Left lung (tissue), 10 donors: ENCODE results near the gene ADD2. TPM values are rescaled to one million over a fixed set of nuclear protein-coding genes. Genes with fewer than 3 reads are reported as not detected.

Experiments
- ATAC-seq: fragments of 200-7000 bp; cut with Tn5 transposase; one replicate; pipeline ENCODE4 v1.9.1; 2020; ENCODE audit warnings: moderate library complexity
- DNase-seq, 4 donors: peaks; one replicate each; pipeline ENCODE4 v3.0.0-alpha.2; 2013 to 2020
- H3K27ac ChIP-seq, 2 donors: fragments of 200-600 bp; sonication (generic) in 1 of 2; one replicate each; pipeline versions ENCODE4 v1.5.0 to v1.8.0; 2020 to 2021
- H3K27me3 ChIP-seq, 2 donors: fragments of 200-600 bp; sonication (generic) in 1 of 2; one replicate each; pipeline versions ENCODE4 v1.5.0 to v1.8.0; 2020 to 2021
- H3K36me3 ChIP-seq, 2 donors: fragments of 200-600 bp; sonication (generic) in 1 of 2; one replicate each; pipeline versions ENCODE4 v1.5.0 to v1.8.0; 2020 to 2021
- H3K4me1 ChIP-seq, 2 donors: fragments of 200-600 bp; one replicate each; pipeline ENCODE4 v1.8.0; 2021
- H3K4me3 ChIP-seq, 2 donors: fragments of 200-600 bp; sonication (generic) in 1 of 2; one replicate each; pipeline versions ENCODE4 v1.5.0 to v1.8.0; 2020 to 2021; ENCODE audit warnings: mild to moderate bottlenecking in 1 of 2
- H3K9me3 ChIP-seq, 2 donors: fragments of 200-600 bp; sonication (generic) in 1 of 2; one replicate each; pipeline versions ENCODE4 v1.5.0 to v1.8.0; 2020 to 2021
- intact Hi-C, 2 donors: fragments of 100-400 bp; cut with DNase I; formaldehyde crosslinking; loops; one replicate each; pipeline versions ENCODE4 v1.11.2 to v1.14.2; 2022
- polyA plus RNA-seq, 6 donors: library from polyadenylated mRNA; unstranded; fragments of 120-200 nt; gene quantifications; one replicate each; pipeline ENCODE4 v1.2.1, GENCODE V29; 2013; ENCODE audit not compliant: insufficient read length in 6 of 6
- total RNA-seq, 2 donors: library from RNA; stranded (reverse); fragmentation: NEBNext Ultra II Directional; extraction: Animal tissue kit (Norgen Biotek cat#: 25700); gene quantifications; one replicate each; pipeline ENCODE4 v1.2.1, GENCODE V29; 2021
- TF ChIP-seq, protein P1 (sequence below), 2 donors: fragments of 200-600 bp; sonication (generic) in 1 of 2; IDR thresholded peaks; one replicate each; pipeline versions ENCODE4 v1.5.0 to v1.8.0; 2021; ENCODE audit warnings: antibody characterized with exemption in 2 of 2
- donor health status: DM: no; HTN: yes; CAD: no.
- donor health status: DM: no; HTN: no; CAD: no.

The ADD2 gene
- total and polyA plus RNA-seq, 8 donors: 0.92 to 12.2 (median 6.5) TPM

DNA sequence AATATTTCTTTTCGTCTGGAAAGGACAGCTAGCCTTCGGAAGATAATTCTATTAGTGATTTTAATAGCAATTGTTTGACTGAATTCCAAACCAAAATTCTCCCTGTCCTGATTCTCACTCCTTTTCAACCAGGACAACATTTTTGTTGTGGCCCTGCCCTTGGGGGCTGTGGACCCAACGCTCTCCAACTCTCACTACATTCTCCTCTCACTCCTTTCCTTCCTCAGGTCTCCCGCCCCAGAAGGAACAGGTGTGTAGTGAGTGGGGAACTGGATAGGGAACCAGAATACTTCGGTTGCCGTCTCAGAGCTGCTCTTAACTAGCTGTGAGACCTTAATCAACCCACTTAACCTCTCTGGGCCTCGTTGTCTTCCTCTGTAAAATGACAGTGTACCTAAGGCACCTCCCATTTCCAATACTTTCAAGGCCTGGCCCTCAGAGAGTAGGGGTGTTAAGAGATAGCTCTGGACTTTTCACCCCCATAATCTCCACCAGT is 638 bp upstream of the ADD2 start:
- no peak overlapping the region for H3K4me3 ChIP-seq
- H3K4me1 ChIP-seq: peaks cover 6 to 18% of the 10 kb centered on the region in 2 donors
- intact Hi-C loops: no loop called here
- TF ChIP-seq, protein P1, sequence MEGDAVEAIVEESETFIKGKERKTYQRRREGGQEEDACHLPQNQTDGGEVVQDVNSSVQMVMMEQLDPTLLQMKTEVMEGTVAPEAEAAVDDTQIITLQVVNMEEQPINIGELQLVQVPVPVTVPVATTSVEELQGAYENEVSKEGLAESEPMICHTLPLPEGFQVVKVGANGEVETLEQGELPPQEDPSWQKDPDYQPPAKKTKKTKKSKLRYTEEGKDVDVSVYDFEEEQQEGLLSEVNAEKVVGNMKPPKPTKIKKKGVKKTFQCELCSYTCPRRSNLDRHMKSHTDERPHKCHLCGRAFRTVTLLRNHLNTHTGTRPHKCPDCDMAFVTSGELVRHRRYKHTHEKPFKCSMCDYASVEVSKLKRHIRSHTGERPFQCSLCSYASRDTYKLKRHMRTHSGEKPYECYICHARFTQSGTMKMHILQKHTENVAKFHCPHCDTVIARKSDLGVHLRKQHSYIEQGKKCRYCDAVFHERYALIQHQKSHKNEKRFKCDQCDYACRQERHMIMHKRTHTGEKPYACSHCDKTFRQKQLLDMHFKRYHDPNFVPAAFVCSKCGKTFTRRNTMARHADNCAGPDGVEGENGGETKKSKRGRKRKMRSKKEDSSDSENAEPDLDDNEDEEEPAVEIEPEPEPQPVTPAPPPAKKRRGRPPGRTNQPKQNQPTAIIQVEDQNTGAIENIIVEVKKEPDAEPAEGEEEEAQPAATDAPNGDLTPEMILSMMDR (IDR thresholded peaks at IDR 0.05): no peak
- H3K27me3 ChIP-seq: peaks cover 31 to 97% of the 10 kb centered on the region in 2 donors
- H3K9me3 ChIP-seq: no peaks in the 10 kb centered on the region
- ATAC-seq (no peak), DNase-seq (no peak)
- no peaks in the 10 kb centered on the region for H3K36me3 ChIP-seq
- no peak overlapping the region for H3K27ac ChIP-seq

DNA sequence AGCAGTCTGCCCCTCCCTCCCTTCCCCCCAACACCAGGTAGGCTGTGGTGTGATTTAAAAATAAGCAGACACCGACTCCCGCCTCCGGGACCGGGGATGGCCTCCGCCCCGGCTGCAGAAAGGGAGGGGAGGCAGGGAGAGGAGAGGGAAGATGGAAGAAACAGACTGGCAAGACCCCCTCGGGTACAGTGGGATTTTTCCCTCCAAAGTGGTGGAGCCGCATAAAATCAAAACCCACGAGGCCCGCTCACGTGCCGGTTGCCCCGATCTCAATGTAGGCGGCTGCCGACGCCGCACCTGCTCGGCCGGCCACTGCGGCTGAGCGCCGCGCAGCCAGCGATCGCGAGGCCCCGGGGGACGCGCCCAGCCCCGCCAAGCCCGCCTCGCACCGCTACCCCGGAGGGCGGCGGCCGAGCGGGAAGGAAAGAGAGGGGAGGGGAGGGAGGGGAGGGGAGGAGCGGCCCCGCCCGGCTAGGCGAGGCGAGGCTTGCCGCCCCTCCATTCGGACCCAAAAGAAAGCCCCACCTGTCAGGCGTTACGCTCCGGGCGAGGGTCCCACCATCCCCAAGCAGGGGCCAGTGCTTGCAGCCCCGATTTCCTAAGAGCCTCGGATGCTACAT is 811 bp downstream of the ADD2 start:
- peaks cover 31 to 95% of the 10 kb centered on the region in 2 donors for H3K27me3 ChIP-seq
- intact Hi-C loops: no loop called here
- H3K9me3 ChIP-seq: no peaks in the 10 kb centered on the region
- ATAC-seq: peak; percentile 59
- H3K36me3 ChIP-seq: no peaks in the 10 kb centered on the region
- peaks cover 6 to 18% of the 10 kb centered on the region in 2 donors for H3K4me1 ChIP-seq
- H3K27ac ChIP-seq: no peak overlapping the region
- DNase-seq: peak in 1 of 4 donors; percentile 61
- TF ChIP-seq, protein P1 (IDR thresholded peaks at IDR 0.05): no peak
- peak overlapping the region; percentile 24 to 26 for H3K4me3 ChIP-seq

DNA sequence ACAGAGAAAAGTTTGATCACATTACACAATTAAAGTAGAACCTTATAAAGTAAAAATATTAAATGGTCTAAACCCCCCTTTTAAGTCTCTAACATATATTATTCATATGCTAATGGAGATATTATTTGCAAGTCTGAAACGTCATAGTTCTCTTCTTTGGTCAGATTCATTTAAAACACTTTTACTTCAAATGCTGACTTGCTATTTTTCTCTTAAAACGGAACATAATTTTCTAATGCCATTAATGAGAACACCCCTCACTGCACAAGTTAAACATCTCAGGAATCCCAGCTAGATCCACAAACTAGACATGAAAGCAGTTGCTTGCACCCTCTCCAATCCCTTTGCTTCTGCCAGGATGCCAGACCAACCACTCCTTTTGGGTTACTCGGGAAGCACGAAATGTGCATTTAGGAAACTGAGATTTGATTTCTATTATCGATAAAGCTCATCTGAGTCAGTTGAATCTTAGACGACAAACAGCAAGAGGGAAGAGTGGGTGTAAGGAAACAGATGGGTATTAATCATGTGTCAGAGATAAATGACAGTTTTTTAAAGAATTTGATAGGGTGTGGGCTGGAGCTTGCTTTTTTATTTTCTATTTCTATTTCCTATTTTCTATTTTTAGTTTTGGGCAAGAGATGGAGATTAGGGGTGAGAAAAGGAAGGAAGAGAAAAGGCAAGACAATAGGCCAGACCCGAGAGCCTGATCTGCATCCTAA is 1.5 kb downstream of the ADD2 start:
- peaks cover 31 to 93% of the 10 kb centered on the region in 2 donors for H3K27me3 ChIP-seq
- ATAC-seq (no peak), DNase-seq (no peak)
- intact Hi-C loops: no loop called here
- no peaks in the 10 kb centered on the region for H3K9me3 ChIP-seq
- no peak overlapping the region for H3K27ac ChIP-seq
- peak overlapping the region; percentile 24 to 26 for H3K4me3 ChIP-seq
- peaks cover 6 to 18% of the 10 kb centered on the region in 2 donors for H3K4me1 ChIP-seq
- H3K36me3 ChIP-seq: no peaks in the 10 kb centered on the region
- TF ChIP-seq, protein P1 (IDR thresholded peaks at IDR 0.05): no peak

DNA sequence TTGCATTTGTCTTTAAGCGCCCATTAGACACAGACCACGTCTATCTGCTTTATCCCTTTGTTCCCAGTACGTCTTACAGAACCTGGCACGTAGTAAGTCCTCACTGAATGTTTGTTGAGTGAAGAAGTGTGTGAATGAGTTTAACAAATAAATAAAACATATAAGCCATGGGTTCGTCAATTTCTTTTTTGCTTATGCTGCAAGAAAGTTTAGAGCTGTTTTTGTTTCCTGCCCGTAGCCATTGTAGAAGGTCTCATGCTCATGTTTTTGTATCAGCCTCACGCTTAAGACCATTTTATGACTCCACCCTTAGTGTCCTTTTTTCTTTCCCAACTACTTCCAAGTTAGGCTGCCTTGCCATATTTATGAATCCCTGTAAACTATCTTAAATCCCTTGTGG is 2.5 kb downstream of the ADD2 start:
- Histone ChIP-seq H3K9me3 (no peaks in the 10 kb centered on the region), H3K27me3 (peaks cover 31 to 84% of the 10 kb centered on the region in 2 donors), H3K27ac (no peak overlapping the region), H3K4me1 (peaks cover 6 to 18% of the 10 kb centered on the region in 2 donors), H3K36me3 (no peaks in the 10 kb centered on the region), H3K4me3 (no peak overlapping the region)
- ATAC-seq: no peak
- DNase-seq: no peak
- intact Hi-C loops: no loop called here
- TF ChIP-seq, protein P1 (IDR thresholded peaks at IDR 0.05): no peak

DNA sequence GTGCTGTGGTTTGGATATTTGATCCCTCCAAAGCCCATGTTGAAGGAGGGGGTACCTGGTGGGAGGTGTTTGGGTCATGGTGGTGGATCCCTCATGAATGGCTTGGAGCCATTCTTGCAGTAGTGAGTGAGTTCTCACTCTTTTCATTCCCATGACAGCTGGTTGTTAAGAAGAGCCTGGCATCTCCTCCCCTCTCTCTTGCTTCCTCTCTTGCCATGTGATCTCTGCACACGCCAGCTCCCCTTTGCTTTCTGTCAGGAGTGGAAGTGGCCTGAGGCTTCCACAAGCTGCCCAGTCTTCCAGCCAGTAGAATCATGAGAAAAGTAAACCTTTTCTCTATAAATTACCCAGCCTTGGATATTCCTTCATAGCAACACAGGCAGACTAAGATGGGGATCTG is 8.6 kb downstream of the ADD2 start:
- Histone ChIP-seq H3K36me3 (no peaks in the 10 kb centered on the region), H3K27ac (no peak overlapping the region), H3K9me3 (no peaks in the 10 kb centered on the region), H3K4me1 (no peaks in the 10 kb centered on the region), H3K4me3 (no peak overlapping the region), H3K27me3 (peaks cover 0 to 68% of the 10 kb centered on the region in 2 donors)
- ATAC-seq (no peak), DNase-seq (no peak)
- intact Hi-C loops: no loop called here
- TF ChIP-seq, protein P1 (IDR thresholded peaks at IDR 0.05): no peak
